Adrenal gland (tissue), 5 donors: ENCODE results near the gene BICRAL.

Experiments used
- CTCF ChIP-seq, 6 experiments: fragments of 450-650 bp in 4 of 6; fragments of 200-600 bp in 2 of 6; sonication (generic) in 1 of 6; IDR thresholded peaks; 1 replicate in 5 of 6; 2 replicates in 1 of 6; pipeline versions ENCODE4 v1.5.1 to v1.8.0; 2016 to 2021; ENCODE audit warnings: antibody characterized with exemption in 6 of 6, mild to moderate bottlenecking in 2 of 6, moderate library complexity in 1 of 6
- POLR2A ChIP-seq, 2 donors: fragments of 450-650 bp; IDR thresholded peaks; one replicate each; pipeline ENCODE4 v1.6.1; 2017; ENCODE audit warnings: antibody characterized with exemption in 2 of 2, mild to moderate bottlenecking in 2 of 2, moderate library complexity in 1 of 2
- donor health status: DM: no; HTN: no; CAD: no.

GRCh38 chr6:42915732-42916131, 133.9 kb downstream of the BICRAL start, which contains the start of gene PTCRA:
- TF ChIP-seq POLR2A (IDR thresholded peaks at IDR 0.05) (no peak), CTCF (IDR thresholded peaks at IDR 0.05) (no peak)
